ENCODE results near the gene EXOC3. TPM values are rescaled to one million over a fixed set of nuclear protein-coding genes. Genes with fewer than 3 reads are reported as not detected.

EXOC3 gene
- total RNA-seq, 4 donors from 2014 or later = 69.9 to 240 (median 76.1) TPM

GRCh38 chr5:451587-452458 is 8.8 kb downstream of the EXOC3 start:
- no peak for TF ChIP-seq EP300 (IDR thresholded peaks at IDR 0.05; ENCODE audit: low read depth)
- TF ChIP-seq CTCF (IDR thresholded peaks at IDR 0.05) = no peak
- no peak for TF ChIP-seq POLR2A (IDR thresholded peaks at IDR 0.05)
- TF ChIP-seq POLR2AphosphoS5 (IDR thresholded peaks at IDR 0.05) = no peak
- no peaks in the 10 kb centered on the region for H3K27me3 ChIP-seq
- peaks cover 7 to 14% of the 10 kb centered on the region in 2 donors for H3K9me3 ChIP-seq
- no peak overlapping the region for H3K4me3 ChIP-seq
- in situ Hi-C loops (cut with MboI; ENCODE audit: low pct_ligation_motif_present in 1 of 4, low pct_unique_long_range_greater_than_20kb in 1 of 4, low sequenced_read_pairs in 3 of 4) = no loop called here
- intact Hi-C loops (cut with DNase I; ENCODE audit: low total_unique reads) = no loop called here
- WGBS, 2 donors (ENCODE audit: low coverage in 1 of 2) = 78 to 93% methylated on average over 5 of the region's 5 CpGs
- H3K4me1 ChIP-seq = no peaks in the 10 kb centered on the region
- H3K36me3 ChIP-seq = peaks cover 3 to 66% (median 30%) of the 10 kb centered on the region in 4 donors
- H3K27ac ChIP-seq = no peak overlapping the region
- no peak for DNase-seq

DNA sequence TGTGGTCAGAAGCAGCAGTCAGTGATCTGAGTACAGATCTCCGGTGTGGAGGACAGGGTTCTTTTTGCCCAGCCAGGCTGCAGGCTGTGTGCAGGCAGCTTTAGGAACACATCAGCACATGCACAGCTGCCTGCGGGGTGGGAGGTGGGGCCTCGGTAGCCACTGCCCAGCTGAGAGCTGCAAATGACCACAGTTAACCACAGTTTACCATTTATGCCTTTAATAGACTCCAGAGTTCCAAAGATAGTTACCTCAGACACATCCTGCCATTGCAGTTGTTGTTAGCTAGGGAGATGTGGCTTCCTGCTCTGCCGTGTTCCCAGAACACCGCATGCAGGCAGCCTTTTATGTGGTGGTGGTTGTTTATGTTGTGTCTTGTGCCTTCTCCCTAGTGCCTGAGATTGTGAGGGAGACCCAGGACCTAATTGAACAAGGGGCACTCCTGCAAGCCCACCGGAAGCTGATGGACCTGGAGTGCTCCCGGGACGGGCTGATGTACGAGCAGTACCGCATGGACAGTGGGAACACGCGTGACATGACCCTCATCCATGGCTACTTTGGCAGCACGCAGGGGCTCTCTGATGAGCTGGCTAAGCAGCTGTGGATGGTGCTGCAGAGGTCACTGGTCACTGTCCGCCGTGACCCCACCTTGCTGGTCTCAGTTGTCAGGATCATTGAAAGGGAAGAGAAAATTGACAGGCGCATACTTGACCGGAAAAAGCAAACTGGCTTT is 10.2 kb downstream of the EXOC3 start:
- Histone ChIP-seq H3K4me3 (no peak overlapping the region), H3K9me3 (peaks cover 7 to 14% of the 10 kb centered on the region in 2 donors), H3K36me3 (peaks cover under 1 to 69% (median 31%) of the 10 kb centered on the region in 4 donors), H3K4me1 (no peaks in the 10 kb centered on the region), H3K27ac (no peak overlapping the region), H3K27me3 (no peaks in the 10 kb centered on the region)
- 92% methylated on average over 17 of the region's 17 CpGs; no CpG with 5 or more reads in 1 of the 2 donors for WGBS, 2 donors (ENCODE audit: low coverage in 1 of 2)
- intact Hi-C loops (cut with DNase I; ENCODE audit: low total_unique reads) (no loop called here), in situ Hi-C loops (cut with MboI; ENCODE audit: low pct_ligation_motif_present in 1 of 4, low pct_unique_long_range_greater_than_20kb in 1 of 4, low sequenced_read_pairs in 3 of 4) (no loop called here)
- peak; percentile 8 for DNase-seq
- TF ChIP-seq POLR2A (IDR thresholded peaks at IDR 0.05) (no peak), EP300 (IDR thresholded peaks at IDR 0.05; ENCODE audit: low read depth) (no peak), CTCF (IDR thresholded peaks at IDR 0.05) (no peak), POLR2AphosphoS5 (IDR thresholded peaks at IDR 0.05) (no peak)

DNA sequence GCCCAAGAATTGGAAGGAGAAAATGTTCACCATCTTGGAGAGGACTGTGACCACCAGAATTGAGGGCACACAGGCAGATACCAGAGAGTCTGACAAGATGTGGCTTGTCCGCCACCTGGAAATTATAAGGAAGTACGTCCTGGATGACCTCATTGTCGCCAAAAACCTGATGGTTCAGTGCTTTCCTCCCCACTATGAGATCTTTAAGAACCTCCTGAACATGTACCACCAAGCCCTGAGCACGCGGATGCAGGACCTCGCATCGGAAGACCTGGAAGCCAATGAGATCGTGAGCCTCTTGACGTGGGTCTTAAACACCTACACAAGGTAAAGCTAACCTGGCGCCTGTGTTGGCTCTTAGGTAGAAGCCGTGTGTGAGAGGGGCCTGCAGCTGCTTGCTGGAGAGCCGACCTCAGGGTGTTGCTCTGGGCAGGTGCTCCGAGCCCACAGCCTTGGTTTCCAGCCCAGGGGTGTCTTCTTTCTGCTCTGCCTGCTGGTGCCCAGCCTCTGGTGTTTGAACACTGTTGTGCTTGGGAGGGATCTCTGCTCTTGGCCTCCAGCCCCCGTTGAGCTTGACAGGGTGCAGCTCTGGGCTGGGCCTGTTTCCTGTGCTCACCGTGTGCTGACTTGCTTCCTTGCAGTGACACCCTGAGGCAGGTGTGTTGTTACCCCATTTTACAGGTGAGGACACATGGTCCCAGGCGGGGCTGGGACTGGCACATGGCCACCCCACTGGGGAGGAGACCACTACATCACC is 10.9 kb downstream of the EXOC3 start:
- Histone ChIP-seq H3K4me1 (no peaks in the 10 kb centered on the region), H3K36me3 (peaks cover 0 to 69% (median 29%) of the 10 kb centered on the region in 4 donors), H3K9me3 (peaks cover 7 to 14% of the 10 kb centered on the region in 2 donors), H3K27me3 (no peaks in the 10 kb centered on the region), H3K4me3 (no peak overlapping the region), H3K27ac (no peak overlapping the region)
- peak; percentile 6 for DNase-seq
- 88% methylated on average over 16 of the region's 16 CpGs; no CpG with 5 or more reads in 1 of the 2 donors for WGBS, 2 donors (ENCODE audit: low coverage in 1 of 2)
- intact Hi-C loops (cut with DNase I; ENCODE audit: low total_unique reads) = no loop called here
- no peak for TF ChIP-seq EP300 (IDR thresholded peaks at IDR 0.05; ENCODE audit: low read depth)
- no peak for TF ChIP-seq POLR2A (IDR thresholded peaks at IDR 0.05)
- no peak for TF ChIP-seq CTCF (IDR thresholded peaks at IDR 0.05)
- TF ChIP-seq POLR2AphosphoS5 (IDR thresholded peaks at IDR 0.05) = no peak
- in situ Hi-C loops (cut with MboI; ENCODE audit: low pct_ligation_motif_present in 1 of 4, low pct_unique_long_range_greater_than_20kb in 1 of 4, low sequenced_read_pairs in 3 of 4) = no loop called here

All from transverse colon (tissue), 4 donors.